ENCODE data around the gene ZNF648.

ZNF648 gene

DNA sequence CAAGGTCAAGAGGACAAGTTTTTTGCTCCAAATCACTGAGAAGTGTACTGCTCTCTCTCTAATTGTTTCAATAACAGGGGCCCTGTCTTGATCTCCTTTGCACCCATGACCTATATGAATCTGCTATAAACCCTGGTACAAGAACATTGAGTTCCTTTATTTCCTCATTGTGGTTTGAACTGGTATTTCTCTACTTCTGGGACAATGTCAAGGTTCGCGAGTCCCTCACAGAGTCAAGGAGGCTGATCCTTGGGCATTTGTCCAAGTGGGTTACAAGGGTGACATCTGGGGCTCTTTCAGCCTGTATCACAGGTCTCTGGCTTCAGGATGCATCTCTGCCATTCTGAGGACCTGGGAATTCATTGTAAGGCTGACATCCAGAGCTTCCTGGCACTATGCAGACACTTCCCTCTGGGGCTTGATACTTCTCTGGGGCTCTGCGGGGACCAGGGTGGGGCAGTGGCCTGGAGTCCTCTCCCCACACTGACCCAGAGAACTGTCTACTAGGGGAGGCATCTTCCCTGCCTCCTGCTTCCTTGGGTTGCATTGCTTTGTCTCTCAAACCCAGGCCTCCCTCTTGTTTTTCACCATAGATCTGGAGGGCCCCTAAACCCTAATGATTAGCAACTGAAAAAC lies 22.5 kb upstream of the ZNF648 start:
- CTCF ChIA-PET: interaction anchor here (0.7 to 12.3 kb wide), 13 partner anchors 11 to 699 kb away, joined by 3 to 205 read pairs (median 5); partner anchors contain the start of genes GLUL and TEDDM1

GRCh38 chr1:182080955-182081582 lies 19.6 kb upstream of the ZNF648 start:
- ChIA-PET POLR2A (no interaction called here), CTCF (interaction anchor here (0.7 to 12.3 kb wide), 16 partner anchors 8 to 609 kb away, joined by 3 to 205 read pairs (median 4); partner anchors contain the start of gene TEDDM1)
- TF ChIP-seq CTCF (IDR thresholded peaks at IDR 0.05; ENCODE audit: insufficient read depth, low read length, missing control alignments): peak; percentile 37
- no peak for DNase-seq (ENCODE audit: low read depth, low spot score)
- H3K4me3 ChIP-seq (ENCODE audit: low read depth, low read length): no peak overlapping the region

More for the DNA sequence above, 22.5 kb upstream of the ZNF648 start:
- DNase-seq (ENCODE audit: low read depth, low spot score): no peak
- no peak overlapping the region for H3K4me3 ChIP-seq (ENCODE audit: low read depth, low read length)
- POLR2A ChIA-PET: no interaction called here
- no peak for TF ChIP-seq CTCF (IDR thresholded peaks at IDR 0.05; ENCODE audit: insufficient read depth, low read length, missing control alignments)

GRCh38 chr1:182080040-182080439 lies 18.5 kb upstream of the ZNF648 start:
- H3K4me3 ChIP-seq (ENCODE audit: low read depth, low read length): no peak overlapping the region
- ChIA-PET CTCF (interaction anchor here (0.7 to 12.3 kb wide), 8 partner anchors 11 to 606 kb away, joined by 3 to 205 read pairs (median 4); partner anchors contain the start of gene TEDDM1), POLR2A (no interaction called here)
- DNase-seq (ENCODE audit: low read depth, low spot score): no peak
- TF ChIP-seq CTCF (IDR thresholded peaks at IDR 0.05; ENCODE audit: insufficient read depth, low read length, missing control alignments): no peak

- POLR2A ChIA-PET: no interaction called here
- CTCF ChIA-PET: interaction anchor here (1.2 kb wide), 1 partner anchor 9 kb away, joined by 4 read pairs; no protein-coding TSS in a partner anchor
- no peak for TF ChIP-seq CTCF (IDR thresholded peaks at IDR 0.05; ENCODE audit: insufficient read depth, low read length, missing control alignments)
- DNase-seq (ENCODE audit: low read depth, low spot score): no peak
- no peak overlapping the region for H3K4me3 ChIP-seq (ENCODE audit: low read depth, low read length)
Observed at GRCh38 chr1:182071924-182072323, 10.4 kb upstream of the ZNF648 start.

DNA sequence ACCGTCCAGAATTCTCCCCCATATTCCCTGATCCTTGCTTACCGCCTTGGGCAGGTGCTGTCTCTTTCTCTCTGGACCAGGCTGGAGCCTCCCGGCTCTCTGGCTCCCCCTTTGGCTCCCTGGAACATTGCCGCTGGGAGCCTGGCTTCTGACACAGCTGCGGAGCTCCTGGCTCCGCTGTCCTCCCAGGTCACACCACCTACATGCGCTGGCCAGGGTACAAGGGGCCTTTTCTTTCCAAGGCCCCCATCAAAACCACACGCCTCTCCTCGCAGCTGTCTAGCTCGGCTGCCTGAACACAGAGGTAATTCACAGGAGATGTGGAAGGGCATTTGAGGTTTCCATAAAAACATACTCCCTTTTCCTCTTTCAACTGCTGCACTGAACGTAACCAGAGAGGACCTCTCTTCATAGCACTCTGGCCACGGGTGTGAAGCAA lies 7.5 kb upstream of the ZNF648 start:
- no peak overlapping the region for H3K4me3 ChIP-seq (ENCODE audit: low read depth, low read length)
- CTCF ChIA-PET: interaction anchor here (2.1 to 3.6 kb wide), 3 partner anchors 11 to 15 kb away, joined by 7 to 17 read pairs (median 8); no protein-coding TSS in a partner anchor
- DNase-seq (ENCODE audit: low read depth, low spot score): no peak
- peak; percentile 71 for TF ChIP-seq CTCF (IDR thresholded peaks at IDR 0.05; ENCODE audit: insufficient read depth, low read length, missing control alignments)
- POLR2A ChIA-PET: no interaction called here

DNA sequence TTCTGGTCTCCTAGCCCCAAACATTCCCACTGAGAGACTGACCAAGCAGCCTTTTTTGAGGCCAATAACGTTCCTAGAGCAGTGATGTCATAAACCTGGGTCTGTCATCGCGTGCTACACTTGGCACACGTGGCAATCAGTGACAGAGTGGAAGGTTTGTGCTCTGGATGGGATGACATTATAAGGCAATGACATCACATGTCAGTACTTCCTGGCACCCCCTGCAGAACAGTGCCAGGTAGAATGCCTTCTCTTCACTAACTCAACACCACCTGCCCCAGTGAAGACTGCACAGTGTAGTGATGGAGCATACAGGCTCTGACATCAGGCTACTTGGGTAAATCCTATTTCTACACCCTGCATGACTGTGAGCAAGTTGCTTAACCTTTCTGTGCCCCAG lies 5.4 kb upstream of the ZNF648 start:
- TF ChIP-seq CTCF (IDR thresholded peaks at IDR 0.05; ENCODE audit: insufficient read depth, low read length, missing control alignments): no peak
- DNase-seq (ENCODE audit: low read depth, low spot score): no peak
- ChIA-PET POLR2A (no interaction called here), CTCF (no interaction called here)
- H3K4me3 ChIP-seq (ENCODE audit: low read depth, low read length): no peak overlapping the region
